HL-60 (cell line): ENCODE measurements around the gene CREB3L1.
A peak's percentile ranks its signal among the peaks of the same experiment; 100 is the strongest.

Source experiments
- DNase-seq, 2 experiments: peaks; one replicate each; pipeline ENCODE4 v3.0.0-alpha.2; 2010 to 2020; ENCODE audit warnings: low read depth in 1 of 2, low spot score in 1 of 2
- H3K27ac ChIP-seq: fragments of 250-450 bp; sonication (Bioruptor Pico); replicated peaks from 2 replicates; pipeline ENCODE4 v1.5.1; 2020; ENCODE audit warnings: mild to moderate bottlenecking, moderate library complexity
- H3K27me3 ChIP-seq: fragments of 250-450 bp; sonication (Bioruptor Pico); 2 replicates; pipeline ENCODE4 v1.5.1; 2021; ENCODE audit warnings: mild to moderate bottlenecking, moderate library complexity; ENCODE audit not compliant: insufficient read depth, poor library complexity, severe bottlenecking
- H3K4me3 ChIP-seq: replicated peaks from 2 replicates; pipeline ENCODE4 v1.5.1; 2011; ENCODE audit warnings: mild to moderate bottlenecking, control low read depth, low read length; ENCODE audit not compliant: insufficient read depth
- CTCF ChIP-seq: IDR thresholded peaks from one replicate; pipeline ENCODE4 v1.5.1; 2011; ENCODE audit warnings: low read length, control low read depth, inconsistent platforms; ENCODE audit not compliant: insufficient read depth
- GABPA ChIP-seq: IDR thresholded peaks from 2 replicates; pipeline ENCODE4 v1.6.1; 2012; ENCODE audit warnings: low read depth
- POLR2AphosphoS5 ChIP-seq: IDR thresholded peaks from 2 replicates; pipeline ENCODE4 v1.6.1; 2012; ENCODE audit warnings: low read depth
- REST ChIP-seq: IDR thresholded peaks from 2 replicates; pipeline ENCODE4 v1.6.1; 2012; ENCODE audit warnings: low read depth; ENCODE audit not compliant: insufficient replicate concordance
- SPI1 ChIP-seq: IDR thresholded peaks from 2 replicates; pipeline ENCODE4 v1.6.1; 2012; ENCODE audit warnings: low read depth, mild to moderate bottlenecking, borderline replicate concordance

The CREB3L1 gene

GRCh38 chr11:46342239-46342638 is 64.8 kb downstream of the CREB3L1 start:
- H3K27ac ChIP-seq, result peak overlapping the region; percentile 75
- DNase-seq, result peak in 1 of 2 experiments; percentile 93

GRCh38 chr11:46343520-46343919 is 66.1 kb downstream of the CREB3L1 start:
- Histone ChIP-seq H3K27me3 (no peaks in the 10 kb centered on the region), H3K27ac (peak overlapping the region; percentile 75)

More at GRCh38 chr11:46342239-46342638, 64.8 kb downstream of the CREB3L1 start:
- no peak overlapping the region for H3K4me3 ChIP-seq
- no peaks in the 10 kb centered on the region for H3K27me3 ChIP-seq
- TF ChIP-seq SPI1 (peak; percentile 65; the same call in 1 of the 2 replicates), REST (no peak), POLR2AphosphoS5 (peak; percentile 76)

GRCh38 chr11:46345131-46345597 is 67.7 kb downstream of the CREB3L1 start:
- Histone ChIP-seq H3K27ac (peak overlapping the region; percentile 94), H3K27me3 (no peaks in the 10 kb centered on the region), H3K4me3 (peak overlapping the region; percentile 82)
- TF ChIP-seq POLR2AphosphoS5 (peak; percentile 73), CTCF (no peak), REST (no peak), GABPA (peak; percentile 47), SPI1 (peak; percentile 97)
- peak; percentile 86 to 89 for DNase-seq

More at GRCh38 chr11:46343520-46343919, 66.1 kb downstream of the CREB3L1 start:
- no peak for DNase-seq
- TF ChIP-seq CTCF (no peak), POLR2AphosphoS5 (no peak), REST (no peak), GABPA (no peak), SPI1 (no peak)
- no peak overlapping the region for H3K4me3 ChIP-seq
